ENCODE data around the gene SPATS2.

The SPATS2 gene

GRCh38 chr12:49478949-49479664 lies 111.8 kb downstream of the SPATS2 start:
- Histone ChIP-seq H3K9me3 (no peaks in the 10 kb centered on the region), H3K4me3 (ENCODE audit: low read depth in 1 of 2, low read length in 1 of 2) (no peak overlapping the region), H3K27ac (no peak overlapping the region), H3K4me1 (ENCODE audit: control insufficient read depth in 1 of 2, insufficient read depth in 1 of 2, low read depth in 1 of 2, low read length in 1 of 2) (no peaks in the 10 kb centered on the region), H3K36me3 (no peaks in the 10 kb centered on the region), H3K27me3 (no peaks in the 10 kb centered on the region)
- TF ChIP-seq CTCF (IDR thresholded peaks at IDR 0.05): no peak

GRCh38 chr12:49482095-49483051 lies 115.1 kb downstream of the SPATS2 start:
- no peak overlapping the region for H3K4me3 ChIP-seq (ENCODE audit: low read depth in 1 of 2, low read length in 1 of 2)
- no peak for TF ChIP-seq CTCF (IDR thresholded peaks at IDR 0.05)
- no peaks in the 10 kb centered on the region for H3K36me3 ChIP-seq
- H3K27me3 ChIP-seq: no peaks in the 10 kb centered on the region
- H3K27ac ChIP-seq: no peak overlapping the region
- no peaks in the 10 kb centered on the region for H3K9me3 ChIP-seq
- no peaks in the 10 kb centered on the region for H3K4me1 ChIP-seq (ENCODE audit: control insufficient read depth in 1 of 2, insufficient read depth in 1 of 2, low read depth in 1 of 2, low read length in 1 of 2)

GRCh38 chr12:49483619-49484018 lies 116.4 kb downstream of the SPATS2 start:
- no peaks in the 10 kb centered on the region for H3K27me3 ChIP-seq
- no peak overlapping the region for H3K27ac ChIP-seq
- H3K4me3 ChIP-seq (ENCODE audit: low read depth in 1 of 2, low read length in 1 of 2): no peak overlapping the region
- no peaks in the 10 kb centered on the region for H3K4me1 ChIP-seq (ENCODE audit: control insufficient read depth in 1 of 2, insufficient read depth in 1 of 2, low read depth in 1 of 2, low read length in 1 of 2)
- H3K9me3 ChIP-seq: no peaks in the 10 kb centered on the region
- H3K36me3 ChIP-seq: no peaks in the 10 kb centered on the region
- no peak for TF ChIP-seq CTCF (IDR thresholded peaks at IDR 0.05)

GRCh38 chr12:49487605-49488004 lies 120.3 kb downstream of the SPATS2 start:
- no peaks in the 10 kb centered on the region for H3K4me1 ChIP-seq (ENCODE audit: control insufficient read depth in 1 of 2, insufficient read depth in 1 of 2, low read depth in 1 of 2, low read length in 1 of 2)
- H3K27me3 ChIP-seq: no peaks in the 10 kb centered on the region
- no peak overlapping the region for H3K4me3 ChIP-seq (ENCODE audit: low read depth in 1 of 2, low read length in 1 of 2)
- H3K36me3 ChIP-seq: no peaks in the 10 kb centered on the region
- TF ChIP-seq CTCF (IDR thresholded peaks at IDR 0.05): no peak
- H3K9me3 ChIP-seq: no peaks in the 10 kb centered on the region
- no peak overlapping the region for H3K27ac ChIP-seq

GRCh38 chr12:49489154-49489553 lies 121.9 kb downstream of the SPATS2 start:
- Histone ChIP-seq H3K4me3 (ENCODE audit: low read depth in 1 of 2, low read length in 1 of 2) (no peak overlapping the region), H3K9me3 (no peaks in the 10 kb centered on the region), H3K27me3 (no peaks in the 10 kb centered on the region), H3K4me1 (ENCODE audit: control insufficient read depth in 1 of 2, insufficient read depth in 1 of 2, low read depth in 1 of 2, low read length in 1 of 2) (no peaks in the 10 kb centered on the region), H3K36me3 (no peaks in the 10 kb centered on the region), H3K27ac (no peak overlapping the region)
- no peak for TF ChIP-seq CTCF (IDR thresholded peaks at IDR 0.05)
